GM12875 (cell line): ENCODE results near the gene CADM2.
"Not testable (repeated sequence)": the region's sequence is repeated elsewhere in the genome, so short reads cannot be mapped to it uniquely, and the experiment has no call there.

ENCODE experiments used
- H3K4me3 ChIP-seq: one replicate; pipeline ENCODE4 v1.5.1; 2011; ENCODE audit warnings: low read depth, low read length, control low read depth
- TF ChIP-seq, protein P1 (sequence below): IDR thresholded peaks from 2 replicates; pipeline ENCODE4 v1.5.1; 2011; ENCODE audit warnings: low read depth, mild to moderate bottlenecking, control low read depth, inconsistent platforms, low read length, moderate library complexity, borderline replicate concordance; ENCODE audit not compliant: insufficient read depth

Gene CADM2

DNA sequence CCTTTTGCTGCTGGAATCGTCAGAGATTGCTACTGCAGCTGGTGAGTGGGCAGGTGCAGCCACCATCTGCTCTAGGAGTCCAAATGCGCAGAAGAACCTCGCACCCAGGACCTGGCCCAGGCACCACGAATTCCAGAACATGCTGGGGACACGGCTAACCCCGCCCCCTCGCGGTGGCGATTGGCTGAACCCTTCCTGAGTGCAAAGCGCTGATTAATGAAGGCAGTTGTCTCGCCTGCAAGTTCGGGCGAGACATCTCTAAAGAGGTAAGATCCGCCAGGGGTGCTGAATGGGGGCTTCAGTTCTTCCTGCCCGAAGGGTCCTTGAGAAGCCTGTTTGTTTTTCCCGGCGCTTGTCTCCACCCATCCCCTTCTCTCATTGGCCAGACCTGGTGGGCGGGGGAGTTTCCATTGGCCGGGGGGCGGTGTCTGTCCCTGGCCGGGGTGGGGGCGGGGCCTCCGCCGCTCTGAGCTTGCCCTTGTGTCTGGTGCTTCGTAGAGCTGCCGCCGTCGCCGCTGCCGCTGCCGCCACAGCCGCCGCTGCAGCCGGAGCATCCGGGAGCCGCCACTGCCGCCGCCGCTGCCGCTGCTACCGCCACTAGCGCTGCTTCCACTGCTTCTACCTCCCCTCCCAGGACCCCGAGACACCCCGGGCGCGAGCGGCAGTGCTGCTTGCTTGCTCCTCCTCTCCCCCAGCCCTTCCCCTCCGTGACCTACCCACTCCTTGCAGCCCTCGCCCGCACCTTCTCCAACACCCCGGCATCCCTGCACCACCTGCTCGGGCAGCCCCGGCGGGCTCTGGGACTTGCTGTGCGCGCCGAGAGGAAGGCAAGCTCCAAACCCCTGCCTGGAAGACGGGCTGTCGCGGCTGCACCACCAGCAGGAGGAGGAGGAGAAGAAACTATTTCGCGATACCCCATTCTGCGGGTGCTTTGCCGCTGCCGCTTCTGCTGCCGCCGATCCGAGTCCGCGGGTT, at the start of gene CADM2:
CADM2 (plus strand) TSS at position 495 of the 975 bp plus-strand sequence.
- TF ChIP-seq, protein P1, sequence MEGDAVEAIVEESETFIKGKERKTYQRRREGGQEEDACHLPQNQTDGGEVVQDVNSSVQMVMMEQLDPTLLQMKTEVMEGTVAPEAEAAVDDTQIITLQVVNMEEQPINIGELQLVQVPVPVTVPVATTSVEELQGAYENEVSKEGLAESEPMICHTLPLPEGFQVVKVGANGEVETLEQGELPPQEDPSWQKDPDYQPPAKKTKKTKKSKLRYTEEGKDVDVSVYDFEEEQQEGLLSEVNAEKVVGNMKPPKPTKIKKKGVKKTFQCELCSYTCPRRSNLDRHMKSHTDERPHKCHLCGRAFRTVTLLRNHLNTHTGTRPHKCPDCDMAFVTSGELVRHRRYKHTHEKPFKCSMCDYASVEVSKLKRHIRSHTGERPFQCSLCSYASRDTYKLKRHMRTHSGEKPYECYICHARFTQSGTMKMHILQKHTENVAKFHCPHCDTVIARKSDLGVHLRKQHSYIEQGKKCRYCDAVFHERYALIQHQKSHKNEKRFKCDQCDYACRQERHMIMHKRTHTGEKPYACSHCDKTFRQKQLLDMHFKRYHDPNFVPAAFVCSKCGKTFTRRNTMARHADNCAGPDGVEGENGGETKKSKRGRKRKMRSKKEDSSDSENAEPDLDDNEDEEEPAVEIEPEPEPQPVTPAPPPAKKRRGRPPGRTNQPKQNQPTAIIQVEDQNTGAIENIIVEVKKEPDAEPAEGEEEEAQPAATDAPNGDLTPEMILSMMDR, result no peak
- peak within 1 kb of the TSS; percentile 20 for H3K4me3 ChIP-seq

DNA sequence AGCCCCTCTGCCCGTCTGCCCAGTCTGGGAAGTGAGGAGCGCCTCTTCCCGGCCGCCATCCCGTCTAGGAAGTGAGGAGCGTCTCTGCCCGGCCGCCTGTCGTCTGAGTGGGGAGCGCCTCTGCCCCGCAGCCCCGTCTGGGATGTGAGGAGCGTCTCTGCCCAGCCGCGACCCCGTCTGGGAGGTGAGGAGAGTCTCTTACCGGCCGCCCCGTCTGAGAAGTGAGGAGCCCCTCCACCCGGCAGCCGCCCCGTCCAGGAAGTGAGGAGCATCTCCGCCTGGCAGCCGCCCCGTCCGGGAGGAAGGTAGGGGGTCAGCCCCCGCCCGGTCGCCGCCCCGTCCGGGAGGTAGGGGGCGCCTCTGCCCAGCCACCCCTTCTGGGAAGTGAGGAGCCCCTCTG, 40.2 kb upstream of the CADM2 start:
- H3K4me3 ChIP-seq, result not testable (repeated sequence)

- TF ChIP-seq, protein P1, result no peak
- H3K4me3 ChIP-seq, result no peak overlapping the region
Measured at GRCh38 chr3:84922682-84923081, 36.1 kb upstream of the CADM2 start.

DNA sequence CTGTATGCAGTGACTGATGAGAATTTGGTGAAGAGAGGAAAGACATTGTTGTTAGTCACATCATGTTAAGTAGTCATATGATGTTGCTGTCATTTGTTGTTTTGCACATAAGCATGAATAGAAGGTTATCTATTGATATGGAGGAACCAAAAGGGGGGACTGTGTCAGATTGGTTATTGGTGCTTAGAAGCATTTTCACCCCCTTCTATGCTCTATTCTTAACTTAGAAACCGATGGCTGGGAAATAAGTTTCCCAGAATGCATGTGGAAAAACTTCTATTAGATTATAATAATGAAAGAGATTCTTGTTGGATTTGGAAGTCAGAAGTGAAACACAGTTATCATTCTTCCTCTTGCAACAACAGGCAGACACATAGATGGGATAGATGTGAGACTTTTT, 33.2 kb upstream of the CADM2 start:
- no peak overlapping the region for H3K4me3 ChIP-seq
- TF ChIP-seq, protein P1, result no peak

- TF ChIP-seq, protein P1, result no peak
- H3K4me3 ChIP-seq, result no peak overlapping the region
Measured at GRCh38 chr3:84943379-84943778, 15.4 kb upstream of the CADM2 start.

- no peak overlapping the region for H3K4me3 ChIP-seq
- TF ChIP-seq, protein P1, result no peak
Measured at GRCh38 chr3:84946240-84946639, 12.5 kb upstream of the CADM2 start.

GRCh38 chr3:84959470-84960271, 882 bp downstream of the CADM2 start:
- no peak overlapping the region for H3K4me3 ChIP-seq
- TF ChIP-seq, protein P1, result no peak
